ENCODE measurements around the gene SIRT6.
"Not testable (repeated sequence)": the region's sequence is repeated elsewhere in the genome, so short reads cannot be mapped to it uniquely, and the experiment has no call there.

Gene SIRT6

DNA sequence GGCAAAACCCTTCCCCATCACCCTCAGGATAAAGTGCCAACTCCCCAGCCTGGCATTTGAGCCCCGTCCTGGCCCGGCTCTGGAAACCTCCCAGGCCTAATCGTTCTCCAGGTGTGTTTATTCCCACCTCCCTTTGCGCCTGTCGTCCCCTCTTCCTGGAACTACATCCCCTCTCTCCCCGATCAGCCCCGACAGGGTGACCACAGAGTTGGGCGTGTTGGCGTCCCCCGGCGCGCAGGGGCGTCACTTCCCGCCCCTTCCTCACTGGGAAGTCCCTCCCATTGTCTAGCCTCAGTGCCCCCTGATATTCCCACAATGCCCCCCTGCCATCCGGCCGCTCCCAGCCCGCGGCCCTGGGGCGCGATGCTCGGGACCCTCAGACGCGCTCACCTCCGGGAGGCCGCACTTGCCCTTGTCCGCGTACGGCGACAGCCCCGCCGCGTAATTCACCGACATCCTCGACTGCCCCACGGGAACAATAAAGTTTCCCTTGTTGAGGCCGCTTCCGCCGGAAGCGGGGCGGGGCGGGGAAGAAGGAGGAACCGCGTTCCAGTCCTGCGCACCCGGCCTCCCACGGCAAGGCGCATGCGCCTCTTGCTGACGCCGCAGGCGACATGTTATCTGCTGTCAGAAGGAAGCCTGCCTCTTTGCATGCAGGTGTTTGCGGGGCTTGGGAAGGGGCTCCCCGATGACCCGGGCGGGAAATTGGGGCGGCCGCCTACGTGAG is at the start of gene SIRT6, which contains the start of gene ANKRD24:
SIRT6 (minus strand) TSS at position 480 of the 727 bp plus-strand sequence; CDS start at position 456, 24 bp downstream.
ANKRD24 (plus strand) TSS at position 606 of the 727 bp plus-strand sequence. CDS start 3,737 bp downstream, outside the sequence.
- peak; percentile 74 for DNase-seq

- DNase-seq, result not testable (repeated sequence)
Measured at GRCh38 chr19:4232139-4232538, 49.8 kb upstream of the SIRT6 start.

- DNase-seq, result not testable (repeated sequence)
Measured at GRCh38 chr19:4231521-4231920, 49.2 kb upstream of the SIRT6 start.

GRCh38 chr19:4230237-4230636 is 47.9 kb upstream of the SIRT6 start:
- not testable (repeated sequence) for DNase-seq

DNA sequence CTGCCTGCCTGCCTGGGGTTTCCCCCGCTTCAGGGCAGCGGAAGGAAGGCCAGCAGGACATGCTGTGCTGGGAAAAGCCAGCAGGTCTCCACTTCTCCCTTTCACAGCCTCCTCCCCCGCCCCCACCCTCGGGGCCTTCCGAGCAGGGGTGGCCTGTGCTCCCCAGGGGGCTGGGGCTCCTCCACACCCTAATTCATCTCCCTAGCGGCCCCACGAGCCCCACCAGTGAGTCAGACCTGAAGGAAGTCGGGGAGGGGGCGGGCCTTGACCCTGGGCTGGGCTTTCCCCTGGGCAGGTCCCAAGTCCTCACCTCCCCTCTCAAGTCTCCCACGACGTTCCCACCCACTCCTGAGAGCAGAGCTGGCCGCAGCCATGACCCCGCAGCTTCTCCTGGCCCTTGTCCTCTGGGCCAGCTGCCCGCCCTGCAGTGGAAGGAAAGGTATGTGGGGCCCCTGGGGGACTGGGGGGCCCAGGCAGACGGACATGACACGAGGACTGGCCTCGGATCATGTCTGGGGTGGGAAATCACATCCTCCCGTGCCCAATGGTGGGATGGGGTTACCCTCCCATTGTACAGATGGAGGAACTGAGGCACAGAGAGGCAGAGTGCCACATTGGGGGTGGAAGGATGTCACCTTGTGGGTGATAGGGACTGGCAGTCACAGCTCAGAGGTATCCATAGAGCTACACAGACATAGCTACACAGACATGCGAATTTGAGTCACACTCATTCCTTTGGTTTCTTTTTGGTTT is 47.0 kb upstream of the SIRT6 start, which contains the start of gene EBI3:
EBI3 (plus strand) TSS at position 345 of the 753 bp plus-strand sequence; CDS start at position 373, 28 bp downstream.
- DNase-seq, result no peak

- DNase-seq, result no peak
Measured at GRCh38 chr19:4228765-4229178, 46.4 kb upstream of the SIRT6 start.

DNA sequence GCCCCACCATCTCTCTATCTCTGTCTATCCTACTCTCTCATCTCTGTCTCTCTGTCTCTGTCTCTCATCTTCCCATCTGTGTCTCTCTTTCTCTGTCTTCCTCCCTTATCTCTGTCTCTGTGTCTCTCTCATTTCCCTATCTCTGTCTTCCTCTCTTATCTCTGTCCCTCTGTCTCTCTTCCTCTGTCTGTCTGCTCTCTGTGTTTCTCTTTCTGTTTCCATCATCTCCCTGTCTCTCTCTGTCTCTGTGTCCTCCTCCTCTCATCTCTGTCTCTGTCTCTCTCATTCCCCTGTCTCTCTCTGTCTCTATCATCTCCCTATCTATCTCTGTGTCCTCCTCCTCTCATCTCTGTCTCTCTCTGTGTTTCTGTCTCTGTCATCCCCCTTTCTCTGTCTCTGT is 45.4 kb upstream of the SIRT6 start:
- DNase-seq, result no peak

DNA sequence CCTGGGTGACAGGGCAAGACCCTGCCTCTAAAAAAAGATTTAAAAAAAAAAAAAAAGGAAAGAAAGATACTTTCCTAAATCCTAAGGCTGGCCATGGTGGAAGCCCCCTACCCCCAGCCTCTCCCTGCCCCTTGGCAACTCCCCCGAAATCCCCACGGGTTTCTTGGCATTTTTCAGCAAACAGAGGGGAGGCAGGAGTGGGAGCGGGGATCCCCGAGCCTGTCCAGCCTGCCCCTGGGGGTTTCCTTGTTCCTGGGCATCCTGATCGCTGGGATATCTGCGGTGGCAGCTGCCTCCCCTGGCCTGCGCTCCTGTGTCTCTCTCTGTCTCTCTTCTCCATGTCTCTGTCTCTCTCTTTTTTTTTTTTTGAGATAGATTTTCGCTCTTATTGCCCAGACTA is 43.5 kb upstream of the SIRT6 start:
- no peak for DNase-seq

GRCh38 chr19:4224470-4224869 is 42.1 kb upstream of the SIRT6 start:
- no peak for DNase-seq

- DNase-seq, result no peak
Measured at GRCh38 chr19:4220188-4220587, 37.8 kb upstream of the SIRT6 start.

DNA sequence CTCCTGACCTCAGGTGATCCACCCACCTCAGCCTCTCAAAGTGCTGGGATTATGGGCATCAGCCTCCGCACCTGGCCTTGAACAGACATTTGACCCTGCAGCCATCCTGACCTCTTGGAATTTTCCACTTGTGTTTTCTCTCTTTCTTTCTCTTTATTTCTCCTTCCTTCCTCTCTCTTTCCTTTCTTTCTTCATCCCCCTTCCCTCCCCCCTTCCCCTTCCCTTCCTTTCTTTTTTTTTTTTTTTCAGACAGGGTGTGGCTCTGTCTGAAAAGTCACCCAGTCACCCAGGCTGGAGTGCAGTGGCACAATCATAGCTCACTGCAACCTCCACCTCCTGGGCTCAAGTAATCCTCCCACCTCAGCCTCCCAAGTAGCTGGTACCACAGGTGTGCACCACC is 36.2 kb upstream of the SIRT6 start:
- DNase-seq, result not testable (repeated sequence)

DNA sequence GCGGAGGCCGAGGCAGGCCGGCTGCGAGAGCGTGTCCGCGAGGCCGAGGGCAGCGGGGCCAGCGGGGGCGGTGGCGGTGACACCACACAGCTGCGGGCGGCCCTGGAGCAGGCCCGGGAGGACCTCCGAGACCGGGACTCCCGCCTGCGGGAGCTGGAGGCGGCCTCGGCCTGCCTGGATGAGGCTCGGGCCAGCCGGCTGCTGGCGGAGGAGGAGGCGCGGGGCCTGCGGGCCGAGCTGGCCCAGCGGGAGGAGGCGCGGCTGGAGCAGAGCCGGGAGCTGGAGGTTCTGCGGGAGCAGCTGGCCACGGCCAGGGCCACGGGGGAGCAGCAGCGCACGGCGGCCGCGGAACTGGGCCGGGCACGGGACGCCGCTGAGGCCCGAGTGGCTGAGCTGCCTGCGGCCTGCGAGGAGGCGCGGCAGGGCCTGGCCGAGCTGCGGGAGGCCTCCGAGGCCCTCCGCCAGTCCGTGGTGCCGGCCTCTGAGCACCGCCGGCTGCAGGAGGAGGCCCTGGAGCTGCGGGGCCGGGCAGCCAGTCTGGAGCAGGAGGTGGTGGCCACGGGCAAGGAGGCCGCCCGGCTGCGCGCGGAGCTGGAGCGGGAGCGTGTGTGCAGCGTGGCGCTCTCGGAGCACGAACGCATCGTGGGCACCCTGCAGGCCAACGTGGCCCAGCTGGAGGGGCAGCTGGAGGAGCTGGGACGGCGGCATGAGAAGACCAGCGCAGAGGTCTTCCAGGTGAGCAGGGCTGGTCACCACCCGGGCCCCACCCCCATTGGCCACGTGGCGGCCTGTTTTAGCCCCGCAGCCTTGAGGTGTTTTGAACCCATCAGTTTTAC is 35.3 kb upstream of the SIRT6 start:
- no peak for DNase-seq

- no peak for DNase-seq
Measured at GRCh38 chr19:4216846-4217245, 34.5 kb upstream of the SIRT6 start.

GRCh38 chr19:4215807-4216206 is 33.4 kb upstream of the SIRT6 start:
- DNase-seq, result no peak

DNA sequence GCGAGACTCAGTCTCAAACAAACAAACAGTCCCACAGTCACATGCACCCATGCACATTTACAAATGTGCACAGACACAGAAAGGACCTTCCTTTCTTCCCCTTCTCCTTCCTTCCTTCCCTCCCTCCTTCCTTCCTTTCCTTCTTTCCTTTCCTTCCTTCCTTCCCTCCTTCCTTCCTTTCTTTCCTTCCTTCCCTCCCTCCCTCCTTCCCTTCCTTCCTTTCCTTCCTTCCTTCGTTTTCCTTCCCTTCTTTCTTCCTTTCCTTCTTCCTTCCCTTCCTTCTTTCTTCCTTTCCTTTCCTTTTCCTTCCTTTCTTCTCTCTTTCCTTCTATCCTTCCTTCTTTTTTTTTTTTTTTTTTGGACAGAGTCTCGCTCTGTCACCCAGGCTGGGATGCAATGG is 30.8 kb upstream of the SIRT6 start:
- DNase-seq, result no peak

DNA sequence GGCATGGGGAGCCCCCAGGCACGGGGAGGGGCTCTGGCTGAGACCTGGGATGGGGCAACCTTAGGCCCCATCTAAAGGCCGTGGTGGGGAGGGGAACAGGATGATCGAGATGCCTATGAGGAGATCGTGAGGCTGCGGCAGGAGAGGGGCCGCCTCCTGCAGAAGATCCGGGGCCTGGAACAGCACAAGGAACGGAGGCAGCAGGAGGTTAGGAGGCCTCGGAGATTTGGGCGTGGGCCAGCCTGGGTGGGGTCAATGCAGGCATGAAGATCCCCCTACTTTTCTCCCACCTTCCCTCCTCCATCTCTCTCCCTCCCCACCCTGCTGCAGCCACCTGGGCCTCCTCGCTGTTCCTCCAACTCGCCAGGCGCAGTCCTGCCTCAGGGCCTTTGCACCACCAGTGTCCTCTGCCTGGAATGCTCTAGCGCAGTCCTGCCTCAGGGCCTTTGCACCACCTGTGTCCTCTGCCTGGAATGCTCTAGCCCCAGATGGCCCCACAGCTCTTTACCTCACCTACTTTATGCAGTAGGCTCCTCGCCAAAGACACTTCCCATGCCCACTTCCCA is 27.9 kb upstream of the SIRT6 start:
- no peak for DNase-seq

- DNase-seq, result no peak
Measured at GRCh38 chr19:4208385-4209094, 26.2 kb upstream of the SIRT6 start.

- no peak for DNase-seq
Measured at GRCh38 chr19:4206818-4207484, 24.6 kb upstream of the SIRT6 start.

DNA sequence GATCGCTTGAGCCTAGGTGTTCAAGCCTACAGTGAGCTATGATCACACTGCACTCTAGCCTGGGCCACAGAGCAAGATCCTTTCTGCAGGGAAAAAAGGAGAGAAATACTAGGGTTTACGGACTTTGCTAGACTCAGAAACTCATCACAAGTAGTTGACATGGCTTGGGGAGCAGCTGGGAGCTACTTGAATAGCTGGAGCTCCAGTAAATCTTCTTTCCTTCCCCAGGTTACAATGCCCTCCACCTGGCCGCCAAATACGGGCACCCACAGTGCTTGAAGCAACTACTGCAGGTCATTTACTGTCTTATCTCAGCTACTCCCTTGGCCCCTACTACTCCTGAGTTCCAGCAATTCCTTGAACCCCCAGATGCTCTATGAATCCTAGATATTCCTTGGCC is 19.4 kb upstream of the SIRT6 start:
- no peak for DNase-seq

DNA sequence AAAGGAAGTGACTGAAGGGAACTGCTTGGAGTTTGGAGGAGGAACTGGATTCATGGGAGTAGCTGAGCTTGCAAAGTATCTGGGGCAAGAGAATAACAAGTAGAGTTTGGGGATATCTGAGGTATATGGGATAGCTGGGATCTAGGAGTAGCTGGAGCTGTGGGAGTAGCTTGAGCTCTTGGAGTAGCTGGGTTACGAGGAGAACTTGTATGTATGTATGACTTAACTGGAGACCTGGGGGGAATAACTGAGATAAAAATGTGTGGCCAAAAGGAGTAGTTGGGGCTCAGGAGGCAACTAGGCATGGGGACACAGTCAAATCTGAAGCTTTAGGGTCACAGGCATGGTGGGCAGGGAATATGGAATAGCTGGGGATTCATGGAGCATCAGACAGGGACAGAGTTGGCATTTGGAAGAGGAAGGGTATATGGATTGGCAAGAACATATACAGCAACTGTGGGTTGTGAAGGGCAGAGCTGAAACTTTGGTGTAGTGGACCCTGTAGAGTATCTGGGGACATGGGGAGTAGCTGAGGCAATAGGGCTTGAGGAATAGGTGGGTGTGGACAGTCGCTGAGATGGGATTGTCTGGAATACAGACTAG is 18.7 kb upstream of the SIRT6 start:
- no peak for DNase-seq

- no peak for DNase-seq
Measured at GRCh38 chr19:4199699-4200293, 17.4 kb upstream of the SIRT6 start.
